Ascending aorta (tissue), 2 donors: Measurements from ENCODE around the gene TSPAN5. TPM values are rescaled to one million over a fixed set of nuclear protein-coding genes. Genes with fewer than 3 reads are reported as not detected.

Experiments used
- DNase-seq, 2 donors: peaks; one replicate each; pipeline ENCODE4 v3.0.0-alpha.2; 2019; ENCODE audit warnings: low spot score in 2 of 2
- H3K27ac ChIP-seq, 2 donors: fragments of 200-600 bp; sonication (generic); one replicate each; pipeline ENCODE4 v1.5.1; 2016 to 2017; ENCODE audit warnings: mild to moderate bottlenecking in 1 of 2
- H3K27me3 ChIP-seq: fragments of 200-600 bp; sonication (generic); one replicate; pipeline ENCODE4 v1.5.1; 2017
- H3K36me3 ChIP-seq, 2 donors: fragments of 200-600 bp; sonication (generic); one replicate each; pipeline ENCODE4 v1.5.1; 2016
- H3K4me1 ChIP-seq, 2 donors: fragments of 200-600 bp; sonication (generic); one replicate each; pipeline ENCODE4 v1.5.1; 2016 to 2017; ENCODE audit warnings: mild to moderate bottlenecking in 1 of 2
- H3K4me3 ChIP-seq, 2 donors: fragments of 200-600 bp; sonication (generic); one replicate each; pipeline ENCODE4 v1.5.1; 2016 to 2017; ENCODE audit warnings: mild to moderate bottlenecking in 1 of 2
- H3K9me3 ChIP-seq, 2 donors: fragments of 200-600 bp; sonication (generic); one replicate each; pipeline ENCODE4 v1.5.1; 2016
- CTCF ChIP-seq, 3 experiments: fragments of 200-600 bp in 2 of 3; fragments of 450-650 bp in 1 of 3; sonication (generic) in 2 of 3; IDR thresholded peaks; one replicate each; pipeline ENCODE4 v1.5.1; 2016 to 2019; ENCODE audit warnings: antibody characterized with exemption in 3 of 3, mild to moderate bottlenecking in 1 of 3, moderate library complexity in 1 of 3
- intact Hi-C: fragments of 100-400 bp; cut with DNase I; formaldehyde crosslinking; loops from one replicate; pipeline ENCODE4 v1.15.1; 2023
- total RNA-seq: library from RNA; depleted of rRNA; stranded (reverse); fragments of >200 nt; gene quantifications from one replicate; pipeline ENCODE4 v1.1.0, GENCODE V29; 2016

TSPAN5 gene
- total RNA-seq, 1 donor from 2014 or later = 5.2 TPM

- no peaks in the 10 kb centered on the region for H3K36me3 ChIP-seq
- intact Hi-C loops = no loop called here
- no peaks in the 10 kb centered on the region for H3K27me3 ChIP-seq
- no peak overlapping the region for H3K27ac ChIP-seq
- H3K4me3 ChIP-seq = no peak overlapping the region
- no peak for TF ChIP-seq CTCF (IDR thresholded peaks at IDR 0.05)
- H3K9me3 ChIP-seq = peaks cover 0 to 22% of the 10 kb centered on the region in 2 donors
- DNase-seq = no peak
- no peaks in the 10 kb centered on the region for H3K4me1 ChIP-seq
These were observed 54.5 kb downstream of the TSPAN5 start for GRCh38 chr4:98603683-98604521.

GRCh38 chr4:98602270-98602669 is 56.1 kb downstream of the TSPAN5 start:
- intact Hi-C loops = no loop called here
- H3K9me3 ChIP-seq = peaks cover 0 to 22% of the 10 kb centered on the region in 2 donors

GRCh38 chr4:98601708-98602107 is 56.7 kb downstream of the TSPAN5 start:
- TF ChIP-seq CTCF (IDR thresholded peaks at IDR 0.05) = no peak
- no peak overlapping the region for H3K27ac ChIP-seq
- H3K4me3 ChIP-seq = no peak overlapping the region
- no peaks in the 10 kb centered on the region for H3K36me3 ChIP-seq
- no peaks in the 10 kb centered on the region for H3K27me3 ChIP-seq
- no peak for DNase-seq
- H3K4me1 ChIP-seq = no peaks in the 10 kb centered on the region
- intact Hi-C loops = no loop called here
- peaks cover 0 to 22% of the 10 kb centered on the region in 2 donors for H3K9me3 ChIP-seq

More at GRCh38 chr4:98602270-98602669, 56.1 kb downstream of the TSPAN5 start:
- H3K27ac ChIP-seq = no peak overlapping the region
- DNase-seq = no peak
- no peaks in the 10 kb centered on the region for H3K4me1 ChIP-seq
- no peak overlapping the region for H3K4me3 ChIP-seq
- H3K36me3 ChIP-seq = no peaks in the 10 kb centered on the region
- no peak for TF ChIP-seq CTCF (IDR thresholded peaks at IDR 0.05)
- H3K27me3 ChIP-seq = no peaks in the 10 kb centered on the region

- intact Hi-C loops = no loop called here
These were observed 58.7 kb downstream of the TSPAN5 start for GRCh38 chr4:98599617-98600205.

GRCh38 chr4:98586962-98587354 is 71.5 kb downstream of the TSPAN5 start:
- Histone ChIP-seq H3K4me1 (no peaks in the 10 kb centered on the region), H3K4me3 (no peak overlapping the region), H3K27ac (no peak overlapping the region), H3K36me3 (no peaks in the 10 kb centered on the region), H3K27me3 (no peaks in the 10 kb centered on the region), H3K9me3 (no peaks in the 10 kb centered on the region)
- TF ChIP-seq CTCF (IDR thresholded peaks at IDR 0.05) = no peak
- no peak for DNase-seq
- intact Hi-C loops = no loop called here

More at GRCh38 chr4:98599617-98600205, 58.7 kb downstream of the TSPAN5 start:
- Histone ChIP-seq H3K4me3 (no peak overlapping the region), H3K36me3 (no peaks in the 10 kb centered on the region), H3K27me3 (no peaks in the 10 kb centered on the region), H3K4me1 (no peaks in the 10 kb centered on the region), H3K9me3 (peaks cover 0 to 22% of the 10 kb centered on the region in 2 donors), H3K27ac (no peak overlapping the region)
- DNase-seq = no peak
- TF ChIP-seq CTCF (IDR thresholded peaks at IDR 0.05) = no peak
